ENCODE data around the gene NCR2.

Gene NCR2

GRCh38 chr6:41377071-41377470 is 41.7 kb downstream of the NCR2 start:
- TF ChIP-seq GATA2 (IDR thresholded peaks at IDR 0.05; ENCODE audit: low read depth, low read length) (no peak), GATA3 (IDR thresholded peaks at IDR 0.05; ENCODE audit: low read depth, low read length) (no peak)

GRCh38 chr6:41379306-41379705 is 43.9 kb downstream of the NCR2 start:
- TF ChIP-seq GATA2 (IDR thresholded peaks at IDR 0.05; ENCODE audit: low read depth, low read length) (no peak), GATA3 (IDR thresholded peaks at IDR 0.05; ENCODE audit: low read depth, low read length) (no peak)

- TF ChIP-seq GATA2 (IDR thresholded peaks at IDR 0.05; ENCODE audit: low read depth, low read length) (no peak), GATA3 (IDR thresholded peaks at IDR 0.05; ENCODE audit: low read depth, low read length) (no peak)
Measured at GRCh38 chr6:41386594-41386993, 51.2 kb downstream of the NCR2 start.

- no peak for TF ChIP-seq GATA3 (IDR thresholded peaks at IDR 0.05; ENCODE audit: low read depth, low read length)
- no peak for TF ChIP-seq GATA2 (IDR thresholded peaks at IDR 0.05; ENCODE audit: low read depth, low read length)
Measured at GRCh38 chr6:41392246-41392645, 56.8 kb downstream of the NCR2 start.

GRCh38 chr6:41396335-41396734 is 60.9 kb downstream of the NCR2 start:
- TF ChIP-seq GATA3 (IDR thresholded peaks at IDR 0.05; ENCODE audit: low read depth, low read length) (no peak), GATA2 (IDR thresholded peaks at IDR 0.05; ENCODE audit: low read depth, low read length) (no peak)

GRCh38 chr6:41399424-41399823 is 64.0 kb downstream of the NCR2 start:
- TF ChIP-seq GATA2 (IDR thresholded peaks at IDR 0.05; ENCODE audit: low read depth, low read length), result no peak
- TF ChIP-seq GATA3 (IDR thresholded peaks at IDR 0.05; ENCODE audit: low read depth, low read length), result no peak

Measured in SH-SY5Y (cell line).